Measurements from ENCODE around the gene OOSP3.
"Not testable (repeated sequence)": the region's sequence is repeated elsewhere in the genome, so short reads cannot be mapped to it uniquely, and the experiment has no call there.

Gene OOSP3

DNA sequence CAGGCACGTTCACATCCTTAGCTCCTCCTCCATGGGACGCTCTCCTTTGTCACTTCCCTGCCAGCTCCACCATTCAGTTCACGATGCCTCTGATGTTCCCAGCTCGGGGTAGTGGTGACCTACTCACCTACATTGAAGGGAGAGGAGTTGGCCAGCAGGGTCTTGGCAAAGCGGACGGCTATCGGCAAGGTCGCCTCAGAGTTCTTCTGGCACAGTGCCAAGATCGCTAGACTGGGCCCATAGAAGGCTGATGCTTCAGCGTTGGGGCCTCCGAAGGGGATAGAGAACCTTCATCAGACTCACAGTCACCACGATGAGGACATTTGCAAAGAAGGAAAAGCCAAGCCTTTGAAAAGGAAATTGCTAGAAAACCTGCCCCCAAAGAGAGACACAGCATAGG is 36.3 kb upstream of the OOSP3 start:
- no peak overlapping the region for H3K4me2 ChIP-seq (ENCODE audit: low read length)
- H3K27me3 ChIP-seq (ENCODE audit: control insufficient read depth, insufficient read depth, low read length), result no peaks in the 10 kb centered on the region
- H3K36me3 ChIP-seq (ENCODE audit: control insufficient read depth, insufficient read depth, low read length), result no peaks in the 10 kb centered on the region
- H2AFZ ChIP-seq, result no peak overlapping the region
- TF ChIP-seq, protein P1, sequence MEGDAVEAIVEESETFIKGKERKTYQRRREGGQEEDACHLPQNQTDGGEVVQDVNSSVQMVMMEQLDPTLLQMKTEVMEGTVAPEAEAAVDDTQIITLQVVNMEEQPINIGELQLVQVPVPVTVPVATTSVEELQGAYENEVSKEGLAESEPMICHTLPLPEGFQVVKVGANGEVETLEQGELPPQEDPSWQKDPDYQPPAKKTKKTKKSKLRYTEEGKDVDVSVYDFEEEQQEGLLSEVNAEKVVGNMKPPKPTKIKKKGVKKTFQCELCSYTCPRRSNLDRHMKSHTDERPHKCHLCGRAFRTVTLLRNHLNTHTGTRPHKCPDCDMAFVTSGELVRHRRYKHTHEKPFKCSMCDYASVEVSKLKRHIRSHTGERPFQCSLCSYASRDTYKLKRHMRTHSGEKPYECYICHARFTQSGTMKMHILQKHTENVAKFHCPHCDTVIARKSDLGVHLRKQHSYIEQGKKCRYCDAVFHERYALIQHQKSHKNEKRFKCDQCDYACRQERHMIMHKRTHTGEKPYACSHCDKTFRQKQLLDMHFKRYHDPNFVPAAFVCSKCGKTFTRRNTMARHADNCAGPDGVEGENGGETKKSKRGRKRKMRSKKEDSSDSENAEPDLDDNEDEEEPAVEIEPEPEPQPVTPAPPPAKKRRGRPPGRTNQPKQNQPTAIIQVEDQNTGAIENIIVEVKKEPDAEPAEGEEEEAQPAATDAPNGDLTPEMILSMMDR (IDR thresholded peaks at IDR 0.05), result no peak
- no peak overlapping the region for H3K4me3 ChIP-seq (ENCODE audit: low read depth, low read length)
- no peaks in the 10 kb centered on the region for H3K79me2 ChIP-seq
- H3K9me3 ChIP-seq (ENCODE audit: control insufficient read depth, low read length), result no peaks in the 10 kb centered on the region
- no peaks in the 10 kb centered on the region for H3K4me1 ChIP-seq
- no peak overlapping the region for H3K9ac ChIP-seq
- H3K27ac ChIP-seq, result no peak overlapping the region

GRCh38 chr11:59845399-59845798 is 33.2 kb upstream of the OOSP3 start, which contains the start of gene CBLIF:
CBLIF (minus strand) TSS chr11:59845499; CDS start chr11:59845453, 46 bp downstream.
- H3K79me2 ChIP-seq, result no peaks in the 10 kb centered on the region
- H3K9ac ChIP-seq, result no peak within 1 kb of the TSS
- no peaks in the 10 kb centered on the region for H3K36me3 ChIP-seq (ENCODE audit: control insufficient read depth, insufficient read depth, low read length)
- TF ChIP-seq, protein P1 (IDR thresholded peaks at IDR 0.05), result no peak
- no peak within 1 kb of the TSS for H2AFZ ChIP-seq
- H3K9me3 ChIP-seq (ENCODE audit: control insufficient read depth, low read length), result no peaks in the 10 kb centered on the region
- no peak within 1 kb of the TSS for H3K4me2 ChIP-seq (ENCODE audit: low read length)
- no peak within 1 kb of the TSS for H3K27ac ChIP-seq
- H3K4me1 ChIP-seq, result no peaks in the 10 kb centered on the region
- H3K27me3 ChIP-seq (ENCODE audit: control insufficient read depth, insufficient read depth, low read length), result no peaks in the 10 kb centered on the region
- no peak within 1 kb of the TSS for H3K4me3 ChIP-seq (ENCODE audit: low read depth, low read length)

- Histone ChIP-seq H3K4me1 (no peaks in the 10 kb centered on the region), H3K79me2 (no peaks in the 10 kb centered on the region), H3K27me3 (ENCODE audit: control insufficient read depth, insufficient read depth, low read length) (no peaks in the 10 kb centered on the region), H3K9me3 (ENCODE audit: control insufficient read depth, low read length) (no peaks in the 10 kb centered on the region), H3K4me2 (ENCODE audit: low read length) (no peak overlapping the region), H3K27ac (no peak overlapping the region), H3K4me3 (ENCODE audit: low read depth, low read length) (no peak overlapping the region), H3K36me3 (ENCODE audit: control insufficient read depth, insufficient read depth, low read length) (no peaks in the 10 kb centered on the region), H3K9ac (no peak overlapping the region), H2AFZ (no peak overlapping the region)
- TF ChIP-seq, protein P1 (IDR thresholded peaks at IDR 0.05), result no peak
These were observed 32.0 kb upstream of the OOSP3 start for GRCh38 chr11:59846556-59846955.

- Histone ChIP-seq H3K79me2 (no peaks in the 10 kb centered on the region), H3K27ac (no peak overlapping the region), H3K4me2 (ENCODE audit: low read length) (no peak overlapping the region), H3K4me1 (no peaks in the 10 kb centered on the region), H3K27me3 (ENCODE audit: control insufficient read depth, insufficient read depth, low read length) (no peaks in the 10 kb centered on the region), H3K9ac (no peak overlapping the region), H3K9me3 (ENCODE audit: control insufficient read depth, low read length) (no peaks in the 10 kb centered on the region), H3K36me3 (ENCODE audit: control insufficient read depth, insufficient read depth, low read length) (no peaks in the 10 kb centered on the region), H3K4me3 (ENCODE audit: low read depth, low read length) (no peak overlapping the region), H2AFZ (no peak overlapping the region)
- TF ChIP-seq, protein P1 (IDR thresholded peaks at IDR 0.05), result no peak
These were observed 31.0 kb upstream of the OOSP3 start for GRCh38 chr11:59847626-59848025.

DNA sequence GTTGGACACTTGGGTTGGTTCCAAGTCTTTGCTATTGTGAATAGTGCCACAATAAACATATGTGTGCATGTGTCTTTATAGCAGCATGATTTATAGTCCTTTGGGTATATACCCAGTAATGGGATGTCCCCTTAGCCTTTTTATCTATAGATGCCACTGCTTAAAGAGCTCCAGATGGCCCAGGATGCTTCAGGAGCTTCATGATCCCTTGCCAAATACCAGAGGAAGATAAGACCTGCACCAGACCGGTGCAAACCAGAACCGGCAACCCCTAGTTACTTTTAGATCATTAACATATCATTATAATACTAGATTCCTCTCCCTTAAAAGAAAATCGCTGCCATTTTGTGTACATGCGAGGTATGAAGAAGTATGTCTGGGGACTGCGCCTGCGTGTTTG is 30.1 kb upstream of the OOSP3 start:
- not testable (repeated sequence) for H3K36me3 ChIP-seq (ENCODE audit: control insufficient read depth, insufficient read depth, low read length); H3K27ac ChIP-seq; H3K79me2 ChIP-seq; H3K4me2 ChIP-seq (ENCODE audit: low read length); H3K4me1 ChIP-seq; H3K27me3 ChIP-seq (ENCODE audit: control insufficient read depth, insufficient read depth, low read length); H3K9me3 ChIP-seq (ENCODE audit: control insufficient read depth, low read length); H3K9ac ChIP-seq; H3K4me3 ChIP-seq (ENCODE audit: low read depth, low read length); H2AFZ ChIP-seq
